CD8-positive, alpha-beta memory T cell (primary cell): ENCODE results near the gene TWIST1. TPM values are rescaled to one million over a fixed set of nuclear protein-coding genes. Genes with fewer than 3 reads are reported as not detected.
A peak's percentile ranks its signal among the peaks of the same experiment; 100 is the strongest.

Experiments used
- CTCF ChIA-PET: fragments of 350-600 bp; sonication (Branson Sonifier 250); formaldehyde crosslinking; loops from one replicate; lab custom pipeline; 2021; ENCODE audit warnings: antibody characterized with exemption; lab: Charles Lee
- POLR2A ChIA-PET: fragments of 350-600 bp; sonication (Branson Sonifier 250); formaldehyde crosslinking; loops from one replicate; lab custom pipeline; 2021; ENCODE audit warnings: antibody characterized with exemption; lab: Charles Lee
- DNase-seq, 5 donors: peaks; one replicate each; pipeline versions ENCODE4 v3.0.0 to v3.0.0-alpha.2; 2020 to 2022; ENCODE audit warnings: mixed read lengths in 1 of 5
- H3K27ac ChIP-seq: one replicate; pipeline ENCODE4 v1.7.0; 2013; ENCODE audit warnings: low read depth, mild to moderate bottlenecking, low read length, moderate library complexity
- H3K27me3 ChIP-seq: 2 replicates; pipeline ENCODE4 v1.7.0; 2013; ENCODE audit warnings: low read length, mild to moderate bottlenecking; ENCODE audit not compliant: insufficient read depth, poor library complexity, severe bottlenecking
- H3K36me3 ChIP-seq: 2 replicates; pipeline ENCODE4 v1.7.0; 2013; ENCODE audit warnings: mild to moderate bottlenecking, low read length, moderate library complexity; ENCODE audit not compliant: insufficient read depth
- H3K4me1 ChIP-seq: 2 replicates; pipeline ENCODE4 v1.7.0; 2013; ENCODE audit warnings: mild to moderate bottlenecking, low read length, moderate library complexity; ENCODE audit not compliant: insufficient read depth
- H3K4me3 ChIP-seq: 2 replicates; pipeline ENCODE4 v1.7.0; 2013; ENCODE audit warnings: mild to moderate bottlenecking, low read length
- H3K9me3 ChIP-seq: 2 replicates; pipeline ENCODE4 v1.7.0; 2013; ENCODE audit warnings: mild to moderate bottlenecking, low read length
- H3K27ac Mint-ChIP-seq, 8 donors: one replicate each; pipeline ENCODE4 v1.8.0; 2020 to 2021; ENCODE audit warnings: mixed read lengths in 8 of 8, mild to moderate bottlenecking in 6 of 8, inconsistent platforms in 3 of 8, moderate library complexity in 3 of 8
- H3K27me3 Mint-ChIP-seq, 2 donors: one replicate each; pipeline ENCODE4 v1.8.0; 2020 to 2021; ENCODE audit warnings: mixed read lengths in 2 of 2, mild to moderate bottlenecking in 1 of 2, moderate library complexity in 1 of 2
- H3K36me3 Mint-ChIP-seq, 3 donors: one replicate each; pipeline ENCODE4 v1.8.0; 2020 to 2021; ENCODE audit warnings: mixed read lengths in 3 of 3, inconsistent platforms in 1 of 3, mild to moderate bottlenecking in 1 of 3
- H3K4me1 Mint-ChIP-seq, 3 donors: one replicate each; pipeline ENCODE4 v1.8.0; 2020 to 2021; ENCODE audit warnings: mixed read lengths in 3 of 3, inconsistent platforms in 1 of 3, mild to moderate bottlenecking in 1 of 3
- H3K4me3 Mint-ChIP-seq, 7 donors: one replicate each; pipeline ENCODE4 v1.8.0; 2020 to 2021; ENCODE audit warnings: mixed read lengths in 7 of 7, mild to moderate bottlenecking in 6 of 7, moderate library complexity in 4 of 7, inconsistent platforms in 2 of 7
- H3K9me3 Mint-ChIP-seq, 5 donors: one replicate each; pipeline ENCODE4 v1.8.0; 2020 to 2022; ENCODE audit warnings: mixed read lengths in 5 of 5, mild to moderate bottlenecking in 3 of 5, moderate library complexity in 2 of 5, inconsistent platforms in 1 of 5
- polyA plus RNA-seq: library from polyadenylated mRNA; unstranded; fragments of 300-500 nt; fragmentation: Illumina TruSeq; gene quantifications from one replicate; pipeline ENCODE4 v1.2.3, GENCODE V29; 2021
- total RNA-seq, 2 experiments: library from RNA; stranded (reverse); gene quantifications; one replicate each; pipeline ENCODE4 v1.2.3, GENCODE V29; 2021

The TWIST1 gene
- total and polyA plus RNA-seq, 3 experiments from 2014 or later = 0.18 TPM; not detected in 2

GRCh38 chr7:19110776-19111175 is 6.7 kb downstream of the TWIST1 start:
- Mint-ChIP-seq H3K27ac (no peak overlapping the region), H3K4me1 (peaks cover 0 to 4% (median 0%) of the 10 kb centered on the region in 3 donors), H3K9me3 (peaks cover 0 to 40% (median 17%) of the 10 kb centered on the region in 5 donors), H3K36me3 (no peaks in the 10 kb centered on the region), H3K4me3 (no peak overlapping the region), H3K27me3 (peaks cover 67 to 90% of the 10 kb centered on the region in 2 donors)
- Histone ChIP-seq H3K27ac (no peak overlapping the region), H3K4me1 (no peaks in the 10 kb centered on the region), H3K27me3 (peaks cover 12% of the 10 kb centered on the region), H3K4me3 (no peak overlapping the region), H3K36me3 (no peaks in the 10 kb centered on the region), H3K9me3 (no peaks in the 10 kb centered on the region)
- POLR2A ChIA-PET = no interaction called here
- no peak for DNase-seq
- CTCF ChIA-PET = no interaction called here

GRCh38 chr7:19110026-19110730 is 7.3 kb downstream of the TWIST1 start:
- no peaks in the 10 kb centered on the region for H3K4me1 ChIP-seq
- peaks cover 73 to 96% of the 10 kb centered on the region in 2 donors for H3K27me3 Mint-ChIP-seq
- ChIA-PET POLR2A (no interaction called here), CTCF (no interaction called here)
- no peak overlapping the region for H3K4me3 ChIP-seq
- peaks cover 0 to 5% (median 0%) of the 10 kb centered on the region in 3 donors for H3K4me1 Mint-ChIP-seq
- H3K27ac ChIP-seq = no peak overlapping the region
- H3K36me3 Mint-ChIP-seq = no peaks in the 10 kb centered on the region
- H3K36me3 ChIP-seq = no peaks in the 10 kb centered on the region
- H3K9me3 Mint-ChIP-seq = peaks cover 0 to 40% (median 17%) of the 10 kb centered on the region in 5 donors
- DNase-seq = no peak
- H3K27me3 ChIP-seq = peaks cover 12% of the 10 kb centered on the region
- H3K4me3 Mint-ChIP-seq = no peak overlapping the region
- no peak overlapping the region for H3K27ac Mint-ChIP-seq
- H3K9me3 ChIP-seq = no peaks in the 10 kb centered on the region

GRCh38 chr7:19109000-19109946 is 8.2 kb downstream of the TWIST1 start:
- H3K4me3 Mint-ChIP-seq = no peak overlapping the region
- POLR2A ChIA-PET = no interaction called here
- H3K9me3 ChIP-seq = no peaks in the 10 kb centered on the region
- H3K4me1 ChIP-seq = no peaks in the 10 kb centered on the region
- peaks cover 78 to 96% of the 10 kb centered on the region in 2 donors for H3K27me3 Mint-ChIP-seq
- H3K27ac Mint-ChIP-seq = no peak overlapping the region
- H3K27ac ChIP-seq = no peak overlapping the region
- H3K9me3 Mint-ChIP-seq = peaks cover 0 to 40% (median 18%) of the 10 kb centered on the region in 5 donors
- peaks cover 9% of the 10 kb centered on the region for H3K27me3 ChIP-seq
- no peaks in the 10 kb centered on the region for H3K36me3 Mint-ChIP-seq
- no peaks in the 10 kb centered on the region for H3K36me3 ChIP-seq
- H3K4me3 ChIP-seq = no peak overlapping the region
- no peak for DNase-seq
- CTCF ChIA-PET = no interaction called here
- peaks cover 0 to 5% (median 0%) of the 10 kb centered on the region in 3 donors for H3K4me1 Mint-ChIP-seq

- H3K4me1 ChIP-seq = no peaks in the 10 kb centered on the region
- DNase-seq = no peak
- ChIA-PET POLR2A (no interaction called here), CTCF (no interaction called here)
- Mint-ChIP-seq H3K4me1 (peaks cover 0 to 5% (median 0%) of the 10 kb centered on the region in 3 donors), H3K4me3 (no peak overlapping the region), H3K9me3 (peaks cover 0 to 40% (median 20%) of the 10 kb centered on the region in 5 donors), H3K27me3 (peaks cover 75 to 95% of the 10 kb centered on the region in 2 donors), H3K27ac (peak overlapping the region in 1 of 8 donors; percentile 34), H3K36me3 (no peaks in the 10 kb centered on the region)
- no peak overlapping the region for H3K4me3 ChIP-seq
- H3K27ac ChIP-seq = no peak overlapping the region
- H3K9me3 ChIP-seq = no peaks in the 10 kb centered on the region
- H3K36me3 ChIP-seq = no peaks in the 10 kb centered on the region
- peaks cover 9% of the 10 kb centered on the region for H3K27me3 ChIP-seq
These were observed 9.9 kb downstream of the TWIST1 start for GRCh38 chr7:19107356-19108146.

GRCh38 chr7:19107081-19107355 is 10.4 kb downstream of the TWIST1 start:
- Histone ChIP-seq H3K4me3 (no peak overlapping the region), H3K36me3 (no peaks in the 10 kb centered on the region), H3K27me3 (peaks cover 9% of the 10 kb centered on the region), H3K27ac (no peak overlapping the region), H3K4me1 (no peaks in the 10 kb centered on the region), H3K9me3 (no peaks in the 10 kb centered on the region)
- H3K4me1 Mint-ChIP-seq = peaks cover 0 to 5% (median 0%) of the 10 kb centered on the region in 3 donors
- no peaks in the 10 kb centered on the region for H3K36me3 Mint-ChIP-seq
- H3K27ac Mint-ChIP-seq = no peak overlapping the region
- DNase-seq = no peak
- H3K4me3 Mint-ChIP-seq = no peak overlapping the region
- POLR2A ChIA-PET = no interaction called here
- H3K9me3 Mint-ChIP-seq = peaks cover 0 to 40% (median 20%) of the 10 kb centered on the region in 5 donors
- CTCF ChIA-PET = no interaction called here
- H3K27me3 Mint-ChIP-seq = peaks cover 73 to 90% of the 10 kb centered on the region in 2 donors

GRCh38 chr7:19106241-19107080 is 11.0 kb downstream of the TWIST1 start:
- ChIA-PET CTCF (no interaction called here), POLR2A (no interaction called here)
- Mint-ChIP-seq H3K27ac (no peak overlapping the region), H3K9me3 (peaks cover 0 to 35% (median 16%) of the 10 kb centered on the region in 5 donors), H3K27me3 (peaks cover 67 to 84% of the 10 kb centered on the region in 2 donors), H3K4me1 (peaks cover 0 to 5% (median 0%) of the 10 kb centered on the region in 3 donors), H3K4me3 (no peak overlapping the region), H3K36me3 (no peaks in the 10 kb centered on the region)
- no peaks in the 10 kb centered on the region for H3K4me1 ChIP-seq
- H3K27ac ChIP-seq = no peak overlapping the region
- no peaks in the 10 kb centered on the region for H3K9me3 ChIP-seq
- DNase-seq = no peak
- no peaks in the 10 kb centered on the region for H3K36me3 ChIP-seq
- peaks cover 9% of the 10 kb centered on the region for H3K27me3 ChIP-seq
- H3K4me3 ChIP-seq = no peak overlapping the region

- Mint-ChIP-seq H3K4me1 (peaks cover 0 to 5% (median 0%) of the 10 kb centered on the region in 3 donors), H3K4me3 (no peak overlapping the region), H3K36me3 (no peaks in the 10 kb centered on the region), H3K9me3 (peaks cover 0 to 26% (median 16%) of the 10 kb centered on the region in 5 donors), H3K27ac (no peak overlapping the region), H3K27me3 (peaks cover 60 to 75% of the 10 kb centered on the region in 2 donors)
- CTCF ChIA-PET = no interaction called here
- H3K36me3 ChIP-seq = no peaks in the 10 kb centered on the region
- no peak overlapping the region for H3K27ac ChIP-seq
- no peaks in the 10 kb centered on the region for H3K9me3 ChIP-seq
- H3K4me1 ChIP-seq = no peaks in the 10 kb centered on the region
- no peak for DNase-seq
- no peak overlapping the region for H3K4me3 ChIP-seq
- H3K27me3 ChIP-seq = peaks cover 7% of the 10 kb centered on the region
- POLR2A ChIA-PET = no interaction called here
These were observed 11.9 kb downstream of the TWIST1 start for GRCh38 chr7:19105546-19105945.
